Measurements from ENCODE around the gene SEMA3C.

- TF ChIP-seq CTCF (IDR thresholded peaks at IDR 0.05; ENCODE audit: poor library complexity), result no peak
- TF ChIP-seq EZH2 (IDR thresholded peaks at IDR 0.05; ENCODE audit: borderline replicate concordance), result no peak
Measured at GRCh38 chr7:80847027-80847426, 71.8 kb downstream of the SEMA3C start.
